ENCODE results near the gene ADCY9.

ADCY9 gene

GRCh38 chr16:4003166-4003565, 113.1 kb downstream of the ADCY9 start:
- DNase-seq (ENCODE audit: low read depth): no peak

- no peak for DNase-seq (ENCODE audit: low read depth)
These were observed 114.1 kb downstream of the ADCY9 start for GRCh38 chr16:4002121-4002520.

GRCh38 chr16:3999479-4000325, 116.5 kb downstream of the ADCY9 start:
- DNase-seq (ENCODE audit: low read depth): peak; percentile 76

GRCh38 chr16:3998793-3999478, 117.3 kb downstream of the ADCY9 start:
- peak; percentile 62 for DNase-seq (ENCODE audit: low read depth)

GRCh38 chr16:3997231-3997841, 118.9 kb downstream of the ADCY9 start:
- DNase-seq (ENCODE audit: low read depth): no peak

- DNase-seq (ENCODE audit: low read depth): no peak
These were observed 121.2 kb downstream of the ADCY9 start for GRCh38 chr16:3995001-3995400.

GRCh38 chr16:3993052-3993785, 123.0 kb downstream of the ADCY9 start:
- no peak for DNase-seq (ENCODE audit: low read depth)

- peak; percentile 59 for DNase-seq (ENCODE audit: low read depth)
These were observed 123.8 kb downstream of the ADCY9 start for GRCh38 chr16:3992297-3993051.

GRCh38 chr16:3988824-3989223, 127.4 kb downstream of the ADCY9 start:
- DNase-seq (ENCODE audit: low read depth): no peak

- DNase-seq (ENCODE audit: low read depth): no peak
These were observed 128.2 kb downstream of the ADCY9 start for GRCh38 chr16:3988011-3988410.

- DNase-seq (ENCODE audit: low read depth): no peak
These were observed 129.0 kb downstream of the ADCY9 start for GRCh38 chr16:3987231-3987630.

- DNase-seq (ENCODE audit: low read depth): no peak
These were observed 130.1 kb downstream of the ADCY9 start for GRCh38 chr16:3986235-3986544.

GRCh38 chr16:3984111-3985060, 131.9 kb downstream of the ADCY9 start:
- no peak for DNase-seq (ENCODE audit: low read depth)

- peak; percentile 52 for DNase-seq (ENCODE audit: low read depth)
These were observed 133.1 kb downstream of the ADCY9 start for GRCh38 chr16:3983081-3983520.

- DNase-seq (ENCODE audit: low read depth): no peak
These were observed 134.0 kb downstream of the ADCY9 start for GRCh38 chr16:3982216-3982615.

GRCh38 chr16:3980253-3981111, 135.8 kb downstream of the ADCY9 start:
- peak; percentile 57 for DNase-seq (ENCODE audit: low read depth)

GRCh38 chr16:3979518-3979917, 136.7 kb downstream of the ADCY9 start:
- DNase-seq (ENCODE audit: low read depth): no peak

GRCh38 chr16:3979070-3979469, 137.2 kb downstream of the ADCY9 start:
- no peak for DNase-seq (ENCODE audit: low read depth)

GRCh38 chr16:3977376-3977775, 138.9 kb downstream of the ADCY9 start:
- no peak for DNase-seq (ENCODE audit: low read depth)

- no peak for DNase-seq (ENCODE audit: low read depth)
These were observed 141.5 kb downstream of the ADCY9 start for GRCh38 chr16:3974751-3975150.
